Thoracic aorta (tissue), 2 donors: Measurements from ENCODE around the gene EPC2. TPM values are rescaled to one million over a fixed set of nuclear protein-coding genes. Genes with fewer than 3 reads are reported as not detected.

ENCODE experiments used
- ATAC-seq: fragments of 150-250 bp; one replicate; pipeline ENCODE4 v1.8.0; 2017; ENCODE audit warnings: low read depth; ENCODE audit not compliant: insufficient number of reproducible peaks, low FRiP score
- DNase-seq: peaks from one replicate; pipeline ENCODE4 v3.0.0-alpha.2; 2020; ENCODE audit warnings: low spot score
- H3K27ac ChIP-seq, 2 donors: fragments of 200-600 bp; sonication (generic); 1 replicate in 1 of 2; 2 replicates in 1 of 2; pipeline ENCODE4 v1.5.1; 2016; ENCODE audit warnings: mild to moderate bottlenecking in 2 of 2, moderate library complexity in 2 of 2
- H3K27me3 ChIP-seq: fragments of 200-600 bp; sonication (generic); replicated peaks from 2 replicates; pipeline ENCODE4 v1.6.0; 2016; ENCODE audit warnings: mild to moderate bottlenecking; ENCODE audit not compliant: insufficient read depth
- H3K36me3 ChIP-seq: fragments of 200-600 bp; sonication (generic); one replicate; pipeline ENCODE4 v1.5.1; 2016
- H3K4me1 ChIP-seq, 2 donors: fragments of 200-600 bp; sonication (generic); 1 replicate in 1 of 2; 2 replicates in 1 of 2; pipeline versions ENCODE4 v1.5.1 to v1.6.0; 2016; ENCODE audit warnings: low read depth in 2 of 2, mild to moderate bottlenecking in 1 of 2; ENCODE audit not compliant: control insufficient read depth in 1 of 2
- H3K4me3 ChIP-seq: fragments of 200-600 bp; sonication (generic); 2 replicates; pipeline ENCODE4 v1.5.1; 2016; ENCODE audit warnings: mild to moderate bottlenecking
- H3K9me3 ChIP-seq: fragments of 200-600 bp; sonication (generic); 2 replicates; pipeline ENCODE4 v1.5.1; 2016
- total RNA-seq, 2 donors: library from RNA; depleted of rRNA; stranded (reverse); fragments of >200 nt; gene quantifications; one replicate each; pipeline versions ENCODE4 v1.1.0 to v1.2.3, GENCODE V29; 2016
- TF ChIP-seq, protein P1 (sequence below): fragments of 200-600 bp; sonication (generic); IDR thresholded peaks from one replicate; pipeline ENCODE4 v1.5.1; 2019; ENCODE audit warnings: antibody characterized with exemption

The EPC2 gene
- total RNA-seq, 2 donors from 2014 or later = 32.0 to 37.8 TPM

- Histone ChIP-seq H3K9me3 (no peaks in the 10 kb centered on the region), H3K36me3 (no peaks in the 10 kb centered on the region), H3K27ac (no peak overlapping the region), H3K27me3 (no peaks in the 10 kb centered on the region), H3K4me3 (no peak overlapping the region), H3K4me1 (peaks cover 0 to 32% of the 10 kb centered on the region in 2 donors)
- DNase-seq (no peak), ATAC-seq (no peak)
- TF ChIP-seq, protein P1, sequence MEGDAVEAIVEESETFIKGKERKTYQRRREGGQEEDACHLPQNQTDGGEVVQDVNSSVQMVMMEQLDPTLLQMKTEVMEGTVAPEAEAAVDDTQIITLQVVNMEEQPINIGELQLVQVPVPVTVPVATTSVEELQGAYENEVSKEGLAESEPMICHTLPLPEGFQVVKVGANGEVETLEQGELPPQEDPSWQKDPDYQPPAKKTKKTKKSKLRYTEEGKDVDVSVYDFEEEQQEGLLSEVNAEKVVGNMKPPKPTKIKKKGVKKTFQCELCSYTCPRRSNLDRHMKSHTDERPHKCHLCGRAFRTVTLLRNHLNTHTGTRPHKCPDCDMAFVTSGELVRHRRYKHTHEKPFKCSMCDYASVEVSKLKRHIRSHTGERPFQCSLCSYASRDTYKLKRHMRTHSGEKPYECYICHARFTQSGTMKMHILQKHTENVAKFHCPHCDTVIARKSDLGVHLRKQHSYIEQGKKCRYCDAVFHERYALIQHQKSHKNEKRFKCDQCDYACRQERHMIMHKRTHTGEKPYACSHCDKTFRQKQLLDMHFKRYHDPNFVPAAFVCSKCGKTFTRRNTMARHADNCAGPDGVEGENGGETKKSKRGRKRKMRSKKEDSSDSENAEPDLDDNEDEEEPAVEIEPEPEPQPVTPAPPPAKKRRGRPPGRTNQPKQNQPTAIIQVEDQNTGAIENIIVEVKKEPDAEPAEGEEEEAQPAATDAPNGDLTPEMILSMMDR = no peak
Observed at GRCh38 chr2:148816176-148816575, 171.6 kb downstream of the EPC2 start.

GRCh38 chr2:148817210-148817708, 172.7 kb downstream of the EPC2 start:
- Histone ChIP-seq H3K27me3 (no peaks in the 10 kb centered on the region), H3K27ac (no peak overlapping the region), H3K36me3 (no peaks in the 10 kb centered on the region), H3K4me3 (peak overlapping the region; percentile 56), H3K9me3 (no peaks in the 10 kb centered on the region), H3K4me1 (peaks cover 0 to 28% of the 10 kb centered on the region in 2 donors)
- ATAC-seq (no peak), DNase-seq (no peak)
- TF ChIP-seq, protein P1 = no peak

- Histone ChIP-seq H3K27ac (no peak overlapping the region), H3K27me3 (no peaks in the 10 kb centered on the region), H3K4me3 (no peak overlapping the region), H3K4me1 (peaks cover 0 to 17% of the 10 kb centered on the region in 2 donors), H3K9me3 (no peaks in the 10 kb centered on the region), H3K36me3 (no peaks in the 10 kb centered on the region)
- ATAC-seq = no peak
- TF ChIP-seq, protein P1 = no peak
- DNase-seq = no peak
Observed at GRCh38 chr2:148819019-148819585, 174.6 kb downstream of the EPC2 start.

DNA sequence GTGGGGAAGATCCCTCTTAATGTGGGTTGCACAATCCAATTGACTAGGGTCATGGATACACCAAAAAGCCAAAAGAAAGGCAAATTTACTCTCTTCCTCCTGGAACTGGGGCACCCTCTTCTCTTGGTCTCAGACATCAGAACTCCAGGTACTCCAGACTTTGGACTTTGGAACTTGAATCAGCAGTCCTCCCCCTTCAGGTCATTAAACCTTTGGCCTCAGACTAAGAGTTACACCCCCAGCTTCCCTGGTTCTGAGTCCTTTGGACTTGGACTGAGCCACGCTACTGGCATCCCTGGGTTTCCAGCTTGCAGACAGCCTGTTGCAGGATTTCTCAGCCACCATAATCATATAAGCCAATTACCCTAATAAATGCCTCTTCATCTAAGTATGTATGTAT, 179.6 kb downstream of the EPC2 start:
- H3K4me3 ChIP-seq = no peak overlapping the region
- H3K27me3 ChIP-seq = no peaks in the 10 kb centered on the region
- TF ChIP-seq, protein P1 = no peak
- DNase-seq (no peak), ATAC-seq (no peak)
- no peaks in the 10 kb centered on the region for H3K36me3 ChIP-seq
- no peaks in the 10 kb centered on the region for H3K4me1 ChIP-seq
- no peak overlapping the region for H3K27ac ChIP-seq
- peaks cover 3% of the 10 kb centered on the region for H3K9me3 ChIP-seq

- no peak for DNase-seq
- Histone ChIP-seq H3K4me3 (no peak overlapping the region), H3K9me3 (peaks cover 3% of the 10 kb centered on the region), H3K36me3 (no peaks in the 10 kb centered on the region), H3K27ac (no peak overlapping the region), H3K27me3 (no peaks in the 10 kb centered on the region), H3K4me1 (no peaks in the 10 kb centered on the region)
- TF ChIP-seq, protein P1 = no peak
- no peak for ATAC-seq
Observed at GRCh38 chr2:148826791-148827190, 182.2 kb downstream of the EPC2 start.
